OCI-M2 (cell line): ENCODE measurements around the gene UNC45A.
"Not testable (repeated sequence)": the region's sequence is repeated elsewhere in the genome, so short reads cannot be mapped to it uniquely, and the experiment has no call there.

ENCODE experiments used
- DNase-seq: peaks from one replicate; lab custom pipeline; 2025; ENCODE audit not compliant: unreplicated experiment; lab: John Stamatoyannopoulos, UW

The UNC45A gene

DNA sequence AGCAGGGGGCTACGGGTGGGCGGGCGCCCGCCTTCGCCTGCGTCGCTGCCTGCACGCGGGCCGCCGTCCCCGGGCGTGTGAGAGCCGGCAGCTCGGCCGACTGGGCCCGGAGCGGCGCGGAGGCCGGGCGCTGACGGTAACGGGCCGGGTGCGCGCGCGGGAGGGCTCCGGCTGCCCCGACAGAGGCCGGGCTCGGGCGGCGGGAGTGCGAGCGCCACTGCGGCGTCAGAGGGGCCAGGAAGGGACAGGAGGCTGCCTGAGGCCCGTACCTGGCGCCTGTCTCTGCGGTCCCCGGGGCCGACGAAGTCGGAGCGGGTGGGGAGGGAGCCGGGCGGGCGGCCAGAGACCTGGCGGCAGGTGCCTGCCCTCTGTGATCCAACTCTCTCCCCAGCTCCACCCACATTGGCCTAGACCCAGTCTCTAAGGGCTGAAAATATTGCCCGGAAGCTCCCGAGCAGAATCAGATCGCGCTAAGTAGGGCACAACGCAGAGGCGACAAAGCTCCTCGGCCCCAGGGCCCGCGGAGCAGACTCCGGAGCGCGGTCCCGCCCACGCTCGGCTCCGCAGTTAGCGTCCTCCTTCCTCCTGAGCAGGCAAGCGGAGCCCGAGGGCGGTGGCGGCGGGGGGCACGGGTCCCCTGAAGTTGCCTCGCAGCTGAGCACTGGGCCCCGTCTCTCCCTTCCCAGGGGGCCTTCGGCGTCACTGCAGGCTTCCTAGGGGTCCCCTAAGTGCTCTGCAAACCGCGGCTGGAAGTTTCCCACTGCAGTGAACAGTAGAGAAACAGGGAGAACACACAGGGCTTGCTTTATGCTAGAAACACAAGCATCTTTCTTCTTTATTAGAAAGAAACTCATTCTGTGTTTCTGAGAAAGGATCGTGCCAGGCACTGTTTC, 32.0 kb upstream of the UNC45A start, which contains the start of gene MAN2A2:
Gene MAN2A2 (plus strand): TSS at position 463 of the 893 bp plus-strand sequence. CDS start 906 bp downstream, outside the sequence.
- no peak for DNase-seq

DNA sequence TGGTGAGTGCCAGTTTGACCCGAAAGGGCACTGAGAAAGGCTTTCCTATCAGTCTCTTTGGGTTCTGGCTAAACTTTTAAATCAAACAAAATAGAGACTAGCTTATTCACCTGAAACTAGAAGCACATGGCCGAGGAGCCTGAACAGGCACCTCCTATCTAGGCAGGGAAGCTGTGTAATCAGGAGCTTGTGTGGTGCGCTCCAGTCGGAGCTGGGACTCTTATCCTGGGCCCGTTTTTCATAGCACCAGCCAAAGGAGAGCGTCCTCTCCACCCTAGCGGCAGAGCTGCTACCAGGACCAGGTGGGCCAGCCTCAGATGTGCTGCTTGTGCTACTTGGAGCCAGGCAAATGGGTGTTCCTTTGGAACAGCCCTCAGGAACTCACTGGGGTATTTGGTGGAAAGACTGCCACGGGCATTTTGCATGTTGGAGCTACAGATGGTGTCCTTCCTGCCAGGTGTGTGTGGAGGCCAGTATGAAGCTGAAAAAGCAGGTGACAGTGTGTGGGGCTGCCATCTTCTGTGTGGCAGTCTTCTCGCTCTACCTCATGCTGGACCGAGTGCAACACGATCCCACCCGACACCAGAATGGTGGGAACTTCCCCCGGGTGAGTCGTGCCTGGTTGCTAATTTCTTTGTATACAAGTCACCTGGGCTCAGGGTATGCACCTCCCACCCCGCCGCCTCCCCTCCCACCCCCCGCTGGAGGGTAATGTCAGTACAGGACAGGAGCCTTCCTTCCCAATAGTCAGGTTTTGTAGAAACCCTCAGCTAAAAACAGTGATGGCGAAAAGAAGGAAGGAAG, 31.1 kb upstream of the UNC45A start:
- DNase-seq, result no peak

DNA sequence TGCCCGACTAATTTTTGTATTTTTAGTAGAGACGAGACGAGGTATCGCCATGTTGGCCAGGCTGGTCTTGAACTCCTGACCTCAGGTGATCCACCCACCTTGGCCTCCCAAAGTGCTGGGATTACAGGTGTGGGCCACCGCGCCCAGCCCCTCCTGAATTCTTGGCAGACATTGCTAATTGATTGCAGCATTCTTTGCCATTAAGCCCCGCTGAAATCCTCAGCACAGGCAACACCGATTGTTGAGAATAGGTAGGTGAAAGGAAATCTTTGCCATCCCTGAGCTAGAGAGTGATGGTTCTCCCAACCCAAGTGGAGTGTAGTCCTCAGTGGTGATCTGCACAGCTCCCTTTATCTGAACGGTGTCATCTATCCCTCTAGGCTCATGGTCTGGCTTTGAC, 30.3 kb upstream of the UNC45A start:
- DNase-seq, result no peak

DNA sequence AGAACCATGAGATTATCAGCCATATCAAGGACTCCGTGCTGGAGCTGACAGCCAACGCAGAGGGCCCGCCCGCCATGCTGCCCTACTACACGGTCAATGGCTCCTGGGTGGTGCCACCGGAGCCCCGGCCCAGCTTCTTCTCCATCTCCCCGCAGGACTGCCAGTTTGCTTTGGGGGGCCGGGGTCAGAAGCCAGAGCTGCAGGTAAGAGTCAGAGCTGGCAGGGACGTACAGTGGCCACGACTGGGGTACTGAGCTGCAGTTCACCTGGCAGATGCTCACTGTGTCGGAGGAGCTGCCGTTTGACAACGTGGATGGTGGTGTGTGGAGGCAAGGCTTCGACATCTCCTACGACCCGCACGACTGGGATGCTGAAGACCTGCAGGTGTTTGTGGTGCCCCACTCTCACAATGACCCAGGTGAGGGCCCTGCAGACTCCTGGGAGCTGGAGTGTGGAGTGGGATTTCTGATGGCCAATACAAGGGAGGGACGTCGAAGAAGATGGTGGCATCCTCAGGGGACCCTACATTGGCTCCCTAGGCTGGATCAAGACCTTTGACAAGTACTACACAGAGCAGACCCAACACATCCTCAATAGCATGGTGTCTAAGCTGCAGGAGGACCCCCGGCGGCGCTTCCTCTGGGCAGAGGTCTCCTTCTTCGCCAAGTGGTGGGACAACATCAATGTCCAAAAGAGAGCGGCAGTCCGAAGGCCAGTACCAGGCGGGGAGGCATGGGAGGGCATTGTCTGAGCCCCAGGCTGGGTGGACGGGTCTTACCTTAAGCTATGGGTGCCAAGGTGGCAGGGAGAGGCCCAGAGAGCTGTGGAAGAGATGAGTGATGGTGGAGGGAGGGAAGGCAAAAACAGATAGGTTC, 29.5 kb upstream of the UNC45A start:
- no peak for DNase-seq

DNA sequence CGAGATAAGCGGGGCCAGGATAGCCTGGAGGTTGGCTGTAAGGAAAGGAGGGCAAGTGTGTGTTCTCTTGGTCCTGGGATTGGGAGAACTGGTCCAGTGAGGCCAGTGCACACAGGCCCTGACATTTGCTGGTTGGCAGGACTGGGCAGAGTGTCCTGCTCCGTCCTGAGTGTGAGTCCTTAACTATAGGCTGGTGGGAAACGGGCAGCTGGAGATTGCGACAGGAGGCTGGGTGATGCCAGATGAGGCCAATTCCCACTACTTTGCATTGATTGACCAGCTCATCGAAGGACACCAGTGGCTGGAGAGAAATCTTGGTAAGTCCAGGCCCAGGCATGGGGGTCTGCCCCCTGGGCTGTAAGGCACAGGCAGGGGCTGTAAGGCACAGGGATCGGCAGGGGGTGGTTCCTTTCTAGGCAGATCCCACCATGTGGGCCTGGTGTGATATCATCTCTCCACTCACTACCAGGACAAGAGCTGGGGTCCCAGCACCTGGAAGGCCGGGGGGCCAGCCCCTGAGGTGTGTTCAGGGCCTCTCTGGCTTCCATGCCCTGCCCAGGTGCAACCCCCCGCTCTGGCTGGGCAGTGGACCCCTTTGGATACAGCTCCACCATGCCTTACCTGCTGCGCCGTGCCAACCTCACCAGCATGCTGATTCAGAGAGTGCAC, 28.8 kb upstream of the UNC45A start:
- DNase-seq, result no peak

DNA sequence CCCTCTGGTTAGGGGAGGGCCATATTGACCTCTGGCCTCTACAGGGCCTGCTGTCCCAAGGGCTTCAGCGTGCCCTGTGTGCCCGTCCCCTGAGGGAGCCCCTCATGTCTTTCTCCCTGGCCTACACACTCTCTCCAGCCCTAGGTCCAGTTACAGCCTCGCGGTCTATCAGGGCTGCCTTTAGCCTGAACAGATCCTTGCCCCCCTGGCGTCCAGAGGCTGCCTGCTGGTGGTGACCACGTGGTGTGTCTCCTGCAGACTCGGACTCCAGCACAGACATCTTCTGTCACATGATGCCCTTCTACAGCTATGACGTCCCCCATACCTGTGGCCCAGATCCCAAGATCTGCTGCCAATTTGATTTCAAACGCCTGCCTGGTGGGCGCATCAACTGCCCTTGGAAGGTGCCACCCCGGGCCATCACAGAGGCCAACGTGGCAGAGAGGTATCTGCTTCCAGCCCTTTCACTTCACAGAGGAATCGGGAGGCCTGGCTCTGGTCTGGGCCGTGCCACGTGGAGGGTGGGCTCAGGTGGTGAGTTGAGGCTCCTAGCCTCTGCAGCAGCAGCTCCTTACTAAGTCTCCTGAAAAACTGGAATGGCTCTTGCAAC, 27.9 kb upstream of the UNC45A start:
- DNase-seq, result no peak

DNA sequence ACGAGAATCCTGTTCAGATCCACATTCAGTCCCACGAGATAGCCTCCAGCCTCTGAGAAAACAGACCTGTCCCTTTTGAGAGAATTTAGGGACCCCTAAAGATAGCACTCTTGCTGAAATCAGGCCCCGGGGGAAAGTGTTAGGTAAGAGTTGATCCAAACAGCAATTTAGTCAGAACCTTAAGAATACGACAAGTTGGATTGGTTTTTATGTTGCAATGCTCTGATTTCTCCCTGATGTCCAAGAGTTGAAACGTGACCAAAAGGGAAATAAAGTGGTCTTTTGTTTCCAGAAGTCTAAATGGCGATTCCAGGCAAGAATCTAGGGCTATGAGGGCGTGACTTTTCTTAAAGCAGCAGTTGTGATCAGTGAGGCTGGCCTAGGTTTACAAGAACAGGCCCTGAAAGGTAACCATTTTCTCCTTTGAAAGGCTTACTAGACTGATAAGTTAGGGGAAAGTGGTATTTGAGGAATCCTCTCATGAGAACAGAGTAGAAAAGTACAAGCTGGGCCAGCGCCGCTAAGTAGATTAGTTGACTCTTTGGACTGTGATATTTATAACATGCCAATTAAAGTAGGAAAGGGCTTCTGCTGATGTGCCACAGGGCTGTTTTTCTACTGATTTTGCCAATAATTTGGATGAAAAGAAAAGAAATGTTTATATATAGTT, 27.1 kb upstream of the UNC45A start:
- DNase-seq, result no peak

DNA sequence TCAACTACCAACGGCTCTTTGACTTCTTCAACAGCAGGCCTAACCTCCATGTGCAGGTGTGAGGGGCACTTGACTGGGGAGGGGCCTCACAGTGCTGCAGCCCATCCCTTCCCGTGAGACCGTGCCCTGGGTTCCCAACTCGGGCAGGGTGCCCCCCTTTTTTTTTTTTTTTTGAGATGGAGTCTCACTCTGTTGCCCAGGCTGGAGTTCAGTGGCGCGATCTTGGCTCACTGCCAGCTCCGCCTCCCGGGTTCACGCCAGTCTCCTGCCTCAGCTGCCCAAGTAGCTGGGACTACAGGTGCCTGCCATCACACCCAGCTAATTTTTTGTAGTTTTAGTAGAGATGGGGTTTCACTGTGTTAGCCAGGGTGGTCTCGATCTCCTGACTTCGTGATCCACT, 25.6 kb upstream of the UNC45A start:
- not testable (repeated sequence) for DNase-seq

DNA sequence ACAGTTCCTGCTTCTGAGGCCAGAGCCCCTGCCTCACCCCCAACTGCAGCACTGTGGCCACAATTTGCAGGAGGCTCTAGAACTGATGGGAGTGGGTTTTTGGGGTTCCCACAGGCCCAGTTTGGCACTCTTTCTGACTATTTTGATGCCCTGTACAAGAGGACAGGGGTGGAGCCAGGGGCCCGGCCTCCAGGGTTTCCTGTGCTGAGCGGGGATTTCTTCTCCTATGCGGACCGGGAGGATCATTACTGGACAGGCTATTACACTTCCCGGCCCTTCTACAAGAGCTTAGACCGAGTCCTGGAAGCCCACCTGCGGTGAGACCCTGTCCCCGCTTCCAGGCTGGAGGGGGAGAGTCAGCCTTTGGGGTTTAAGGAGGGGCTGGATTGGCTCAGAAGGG, 25.1 kb upstream of the UNC45A start:
- DNase-seq, result no peak

DNA sequence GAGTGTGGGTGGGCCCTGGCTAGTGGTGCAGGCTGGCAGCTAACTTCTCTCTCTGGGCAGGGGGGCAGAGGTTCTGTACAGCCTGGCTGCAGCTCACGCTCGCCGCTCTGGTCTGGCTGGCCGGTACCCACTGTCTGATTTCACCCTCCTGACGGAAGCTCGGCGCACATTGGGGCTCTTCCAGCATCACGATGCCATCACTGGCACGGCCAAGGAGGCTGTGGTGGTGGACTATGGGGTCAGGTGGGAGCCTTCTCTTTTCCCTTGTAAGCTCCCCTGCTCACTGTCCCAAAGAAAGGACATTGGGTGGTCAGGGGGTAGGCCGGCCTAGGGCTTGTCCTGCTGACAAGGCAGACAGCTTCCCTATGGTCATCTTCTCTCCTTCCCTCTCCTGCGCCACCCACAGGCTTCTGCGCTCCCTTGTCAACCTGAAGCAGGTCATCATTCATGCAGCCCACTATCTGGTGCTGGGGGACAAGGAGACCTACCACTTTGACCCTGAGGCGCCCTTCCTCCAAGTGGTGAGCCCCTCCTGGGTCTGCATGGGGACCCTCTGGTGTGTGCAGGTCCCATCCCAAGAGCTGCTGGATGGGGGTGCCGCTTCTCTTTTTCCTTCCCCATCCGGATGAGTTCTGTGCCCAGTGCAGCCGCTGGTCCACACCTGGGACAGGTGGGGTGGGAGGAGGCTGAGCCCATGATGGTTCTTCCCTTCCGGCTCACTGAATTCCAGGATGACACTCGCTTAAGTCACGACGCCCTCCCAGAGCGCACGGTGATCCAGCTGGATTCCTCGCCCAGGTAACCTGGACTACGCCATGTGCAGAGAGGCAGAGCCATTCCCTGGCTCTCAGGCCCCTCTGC, 24.4 kb upstream of the UNC45A start:
- no peak for DNase-seq

DNA sequence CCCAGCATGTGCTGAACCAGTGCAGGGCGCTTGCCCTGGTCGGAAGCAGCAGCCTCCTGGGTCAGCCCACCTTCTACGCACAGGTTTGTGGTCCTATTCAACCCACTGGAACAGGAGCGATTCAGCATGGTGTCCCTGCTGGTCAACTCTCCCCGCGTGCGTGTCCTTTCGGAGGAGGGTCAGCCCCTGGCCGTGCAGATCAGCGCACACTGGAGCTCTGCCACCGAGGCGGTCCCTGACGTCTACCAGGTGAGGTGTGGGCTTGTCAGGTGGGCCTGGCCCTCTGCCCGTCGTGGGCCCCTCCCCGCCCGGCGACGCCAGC, 23.8 kb upstream of the UNC45A start:
- DNase-seq, result no peak

DNA sequence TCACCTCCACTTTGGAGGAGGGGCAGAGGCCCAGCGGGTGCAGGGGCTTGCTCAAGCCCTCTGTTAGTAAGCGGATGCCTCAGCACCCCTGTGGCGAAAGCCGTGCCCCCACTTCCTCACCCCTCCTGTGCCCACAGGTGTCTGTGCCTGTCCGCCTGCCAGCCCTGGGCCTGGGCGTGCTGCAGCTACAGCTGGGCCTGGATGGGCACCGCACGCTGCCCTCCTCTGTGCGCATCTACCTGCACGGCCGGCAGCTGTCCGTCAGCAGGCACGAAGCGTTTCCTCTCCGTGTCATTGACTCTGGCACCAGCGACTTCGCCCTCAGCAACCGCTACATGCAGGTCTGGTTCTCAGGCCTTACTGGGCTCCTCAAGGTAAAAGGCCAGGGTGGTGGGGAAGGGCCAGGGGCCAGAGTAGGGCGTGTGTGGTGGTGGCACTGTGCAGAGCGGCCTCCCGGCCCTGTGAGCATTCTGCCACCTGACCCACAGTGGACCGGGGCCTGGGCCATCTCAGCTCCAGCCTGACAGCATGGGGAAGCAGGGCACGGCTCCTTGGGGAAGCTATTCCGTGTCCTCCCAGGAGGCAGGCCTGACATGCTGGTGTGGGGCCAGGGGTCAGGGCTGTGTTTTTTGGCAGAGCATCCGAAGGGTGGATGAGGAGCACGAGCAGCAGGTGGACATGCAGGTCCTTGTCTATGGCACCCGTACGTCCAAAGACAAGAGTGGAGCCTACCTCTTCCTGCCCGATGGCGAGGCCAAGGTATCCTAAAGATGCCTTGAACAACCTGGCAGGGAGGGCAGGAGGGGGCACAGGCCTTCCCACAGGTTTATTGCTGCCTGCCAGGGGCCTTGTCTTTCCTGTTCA, 22.9 kb upstream of the UNC45A start:
- DNase-seq, result no peak

DNA sequence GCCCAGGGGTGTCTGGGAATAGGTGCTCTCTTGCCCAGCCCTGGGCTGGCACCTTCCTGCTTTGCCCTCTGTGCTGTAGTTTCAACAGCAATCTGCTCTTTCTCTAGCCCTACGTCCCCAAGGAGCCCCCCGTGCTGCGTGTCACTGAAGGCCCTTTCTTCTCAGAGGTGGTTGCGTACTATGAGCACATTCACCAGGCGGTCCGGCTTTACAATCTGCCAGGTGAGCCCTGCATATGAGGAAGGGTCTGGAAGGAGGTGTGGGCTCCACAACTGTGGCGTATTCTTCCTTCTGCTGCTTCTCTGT, 22.4 kb upstream of the UNC45A start:
- DNase-seq, result no peak

DNA sequence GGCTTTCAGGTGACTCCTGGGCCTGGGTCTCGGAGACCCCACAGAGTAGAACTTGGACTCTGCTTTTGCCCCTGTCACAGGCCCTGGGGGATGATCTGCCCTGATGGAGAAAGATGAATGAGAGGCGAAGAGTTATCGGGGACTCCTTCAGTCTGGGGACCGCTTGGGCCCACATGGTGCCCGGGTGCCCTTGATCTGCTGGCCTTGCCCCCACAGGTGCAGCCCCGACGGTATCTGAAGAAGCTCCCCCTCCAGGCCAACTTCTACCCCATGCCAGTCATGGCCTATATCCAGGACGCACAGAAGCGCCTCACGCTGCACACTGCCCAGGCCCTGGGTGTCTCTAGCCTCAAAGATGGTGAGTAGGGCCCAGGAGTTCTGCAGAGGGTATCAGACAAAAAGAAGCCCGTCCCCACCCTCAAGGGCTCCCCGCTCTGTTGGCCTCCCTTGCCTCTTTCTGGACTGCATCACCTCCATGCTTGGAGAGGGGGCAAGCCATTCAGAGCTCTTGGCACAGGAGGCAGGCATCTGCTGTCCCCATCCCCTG, 21.6 kb upstream of the UNC45A start:
- DNase-seq, result no peak

DNA sequence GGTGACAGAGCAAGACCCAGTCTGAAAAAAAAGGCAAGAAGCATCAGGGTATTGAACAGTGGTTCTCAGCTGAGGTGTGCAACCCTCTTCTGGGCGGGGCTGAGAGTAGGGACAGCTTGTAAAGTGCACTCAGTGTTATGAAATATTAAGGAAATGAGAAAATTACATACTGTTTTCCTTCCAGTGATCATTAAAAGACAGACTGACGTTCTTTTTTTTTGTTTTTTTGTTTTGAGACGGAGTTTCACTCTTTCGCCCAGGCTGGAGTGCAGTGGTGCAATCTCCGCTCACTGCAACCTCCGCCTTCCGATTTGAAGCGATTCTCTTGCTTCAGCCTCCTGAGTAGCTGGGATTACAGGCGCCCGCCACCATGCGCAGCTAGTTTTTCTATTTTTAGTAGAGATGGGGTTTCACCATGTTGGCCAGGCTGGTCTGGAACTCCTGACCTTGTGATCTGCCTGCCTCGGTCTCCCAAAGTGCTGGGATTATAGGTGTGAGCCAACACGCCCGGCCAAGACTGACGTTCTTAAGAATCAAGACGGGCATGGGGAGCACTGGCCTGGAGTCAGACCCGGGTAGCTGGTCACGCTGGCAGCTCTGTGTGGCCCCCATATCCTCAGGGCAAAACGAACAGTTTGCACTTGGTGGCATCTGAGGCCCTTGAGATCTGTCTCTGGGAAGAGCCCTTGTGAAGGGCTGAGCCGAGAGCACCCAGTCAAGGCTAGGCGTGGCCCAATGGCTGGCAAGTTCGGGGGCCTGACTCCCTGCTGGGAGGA, 20.6 kb upstream of the UNC45A start:
- no peak for DNase-seq

DNA sequence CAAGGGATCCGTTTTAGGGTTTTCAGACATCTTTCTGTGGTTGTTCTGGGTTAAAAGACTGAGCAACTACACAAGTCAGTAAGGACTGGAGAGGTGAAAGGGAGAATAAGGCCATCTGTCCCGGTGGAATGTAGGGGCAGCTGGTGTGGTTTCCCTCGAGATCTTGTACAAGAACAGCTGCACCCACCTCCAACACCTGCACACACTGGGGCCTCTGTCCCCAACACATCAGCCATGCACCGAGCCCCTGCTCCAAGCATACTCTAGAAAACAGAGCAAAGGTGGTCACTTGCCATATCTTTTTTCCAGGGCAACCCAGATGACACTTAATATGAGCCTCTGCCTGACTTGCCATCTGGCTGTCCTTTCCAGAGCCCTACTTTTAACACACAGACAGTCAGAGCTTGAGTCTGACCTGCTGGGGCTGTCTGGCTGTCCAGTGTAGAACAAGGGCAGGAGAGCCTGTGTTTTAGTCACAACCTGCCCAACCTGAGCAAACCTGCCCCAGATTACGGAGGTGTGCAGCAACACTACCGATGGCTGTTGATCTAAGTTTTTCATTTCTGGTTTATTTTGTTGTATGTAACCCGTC, 19.8 kb upstream of the UNC45A start:
- no peak for DNase-seq
